ENCODE data around the gene CCDC27. TPM values are rescaled to one million over a fixed set of nuclear protein-coding genes. Genes with fewer than 3 reads are reported as not detected.

Gene CCDC27
- total RNA-seq, 1 experiment from 2014 or later = not detected

DNA sequence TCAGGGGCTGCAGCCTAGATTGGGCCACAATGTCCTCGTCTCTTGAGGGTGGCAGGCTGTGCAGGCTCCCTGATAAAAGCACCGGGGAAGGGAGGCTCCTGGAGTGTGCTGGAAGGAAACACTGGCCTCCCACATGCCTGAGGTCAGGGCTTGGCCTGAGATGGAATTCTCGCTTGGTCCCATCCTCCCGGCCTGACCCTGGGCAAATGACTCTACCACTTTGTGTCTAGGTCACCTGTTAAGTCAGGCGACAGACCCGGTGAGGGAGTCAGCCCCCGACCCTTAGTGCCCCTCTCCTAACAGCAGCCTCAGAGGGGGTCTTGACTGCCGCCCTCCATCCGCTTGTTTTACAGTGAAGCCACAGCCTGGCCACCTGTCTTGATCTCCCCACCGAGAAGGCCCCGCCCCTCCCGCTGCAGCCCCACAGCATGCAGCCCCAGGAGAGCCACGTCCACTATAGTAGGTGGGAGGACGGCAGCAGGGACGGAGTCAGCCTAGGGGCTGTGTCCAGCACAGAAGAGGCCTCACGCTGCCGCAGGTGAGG is 22.8 kb downstream of the CCDC27 start:
- H2AFZ ChIP-seq = no peak overlapping the region
- no peak overlapping the region for H3K4me3 ChIP-seq
- no peak for DNase-seq
- no peaks in the 10 kb centered on the region for H3K9me3 ChIP-seq (ENCODE audit: insufficient read depth, low read depth)
- no peaks in the 10 kb centered on the region for H3K27me3 ChIP-seq (ENCODE audit: insufficient read depth, low read depth)
- TF ChIP-seq EZH2 (IDR thresholded peaks at IDR 0.05; ENCODE audit: low read depth) = no peak
- TF ChIP-seq CTCF (conservative IDR thresholded peaks at IDR 0.05) = no peak
- BruUV-seq (replicated peaks) = no TSS peak
- no peaks in the 10 kb centered on the region; the same call in 1 of the 2 replicates for H3F3A ChIP-seq (ENCODE audit: insufficient read depth, low read depth)
- H3K27ac ChIP-seq = no peak overlapping the region
- peaks cover 3% of the 10 kb centered on the region; the same call in 1 of the 2 replicates for H4K20me1 ChIP-seq (ENCODE audit: insufficient read depth)
- H3K79me2 ChIP-seq (ENCODE audit: low read depth) = no peaks in the 10 kb centered on the region
- intact Hi-C loops (cut with micrococcal nuclease; ENCODE audit: unreplicated experiment) = loop anchor here (10.0 kb wide), 1 partner anchor 1780 kb away; no protein-coding TSS in a partner anchor
- POLR2A ChIA-PET (ENCODE audit: unreplicated experiment) = no interaction called here
- H3K36me3 ChIP-seq (ENCODE audit: low read depth) = 0 out of 2 replicates have a peak, but pooled peaks cover 3% of the 10 kb centered on the region
- no peak overlapping the region for H3K4me2 ChIP-seq
- no peaks in the 10 kb centered on the region for H3K9me2 ChIP-seq (ENCODE audit: insufficient read depth)
- no peaks in the 10 kb centered on the region for H3K4me1 ChIP-seq (replicated peaks; ENCODE audit: insufficient read depth)
- CTCF ChIA-PET = no interaction called here

DNA sequence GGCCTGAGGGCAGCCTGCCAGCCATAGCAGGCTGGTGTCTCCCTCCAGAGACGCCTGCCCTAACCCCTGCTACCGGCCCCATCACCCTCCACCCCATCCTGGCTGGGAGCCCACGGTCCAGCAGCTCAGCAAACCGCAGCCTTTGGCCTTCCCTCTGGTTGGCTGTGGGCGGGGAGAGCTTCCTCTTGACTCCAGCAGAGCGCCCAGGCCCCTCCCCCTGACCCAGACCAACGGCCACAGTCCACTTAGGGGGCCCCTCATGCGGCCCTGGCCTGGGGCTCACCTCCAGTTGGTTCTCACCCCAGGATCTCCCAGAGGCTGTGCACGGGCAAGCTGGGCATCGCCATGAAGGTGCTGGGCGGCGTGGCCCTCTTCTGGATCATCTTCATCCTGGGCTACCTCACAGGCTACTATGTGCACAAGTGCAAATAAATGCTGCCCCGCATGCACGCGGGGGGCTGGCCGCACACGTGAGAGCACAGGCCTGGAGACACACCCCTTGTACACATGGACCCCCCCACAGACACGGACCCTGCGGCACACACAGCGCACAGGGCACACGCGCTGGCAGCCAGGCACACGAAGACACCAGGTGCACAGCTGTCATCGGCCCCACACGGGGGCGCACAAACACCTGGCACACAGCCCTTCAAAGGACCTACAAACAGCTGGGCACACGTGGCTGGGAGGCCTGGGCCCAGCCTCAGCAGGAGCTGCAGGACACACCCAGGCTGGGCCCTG is 23.4 kb downstream of the CCDC27 start:
- ChIA-PET POLR2A (ENCODE audit: unreplicated experiment) (no interaction called here), CTCF (no interaction called here)
- H3K9me2 ChIP-seq (ENCODE audit: insufficient read depth) = no peaks in the 10 kb centered on the region
- H3K36me3 ChIP-seq (ENCODE audit: low read depth) = 0 out of 2 replicates have a peak, but pooled peaks cover 9% of the 10 kb centered on the region
- intact Hi-C loops (cut with micrococcal nuclease; ENCODE audit: unreplicated experiment) = loop anchor here (10.0 kb wide), 1 partner anchor 1779 kb away; no protein-coding TSS in a partner anchor
- BruUV-seq (replicated peaks) = no TSS peak
- TF ChIP-seq EZH2 (IDR thresholded peaks at IDR 0.05; ENCODE audit: low read depth) (no peak), CTCF (conservative IDR thresholded peaks at IDR 0.05) (no peak; the same call in 1 of the 2 replicates)
- H3K27me3 ChIP-seq (ENCODE audit: insufficient read depth, low read depth) = no peaks in the 10 kb centered on the region
- H3K4me1 ChIP-seq (replicated peaks; ENCODE audit: insufficient read depth) = no peaks in the 10 kb centered on the region
- no peak overlapping the region for H3K27ac ChIP-seq
- H3K4me3 ChIP-seq = no peak overlapping the region
- DNase-seq = no peak
- H3K79me2 ChIP-seq (ENCODE audit: low read depth) = no peaks in the 10 kb centered on the region
- H3F3A ChIP-seq (ENCODE audit: insufficient read depth, low read depth) = no peaks in the 10 kb centered on the region; the same call in 1 of the 2 replicates
- no peak overlapping the region for H3K4me2 ChIP-seq
- no peaks in the 10 kb centered on the region for H3K9me3 ChIP-seq (ENCODE audit: insufficient read depth, low read depth)
- H2AFZ ChIP-seq = no peak overlapping the region
- peaks cover 3% of the 10 kb centered on the region; the same call in 1 of the 2 replicates for H4K20me1 ChIP-seq (ENCODE audit: insufficient read depth)

DNA sequence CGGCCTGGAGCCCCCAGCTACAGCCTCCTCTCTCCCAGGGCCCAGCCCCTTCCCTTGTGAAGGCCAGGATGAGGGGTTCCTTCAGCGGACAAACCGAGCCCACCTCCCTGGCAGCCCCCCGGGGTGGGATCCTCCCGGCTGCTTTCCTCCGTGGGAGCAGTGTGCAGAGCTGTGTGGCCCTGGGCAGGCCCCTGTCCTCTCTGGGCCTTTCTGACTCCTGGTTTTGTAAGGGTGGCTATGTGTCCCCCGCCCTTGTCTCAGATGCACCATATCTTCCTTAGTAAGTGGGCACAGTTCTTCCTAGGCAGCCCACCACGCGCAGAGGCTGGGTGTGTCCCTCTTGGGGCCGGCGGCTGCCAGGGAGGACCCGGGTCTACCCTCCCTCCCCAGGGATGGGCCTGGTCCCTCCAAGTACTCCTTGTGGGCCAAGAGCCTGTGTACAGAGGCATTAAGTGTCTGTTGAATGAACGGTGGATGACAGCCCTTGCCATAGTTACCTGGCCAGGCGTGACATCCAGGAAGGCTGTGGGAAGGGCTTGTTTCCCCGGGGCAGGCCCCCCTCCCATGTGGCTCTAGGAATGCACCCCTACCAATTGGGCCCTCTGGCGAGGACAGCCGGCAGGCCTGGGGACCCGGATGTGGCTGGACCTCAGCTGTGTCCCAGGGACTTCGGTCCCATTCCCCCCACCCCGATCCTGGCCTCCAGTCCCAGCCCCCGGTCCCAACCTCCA is 24.1 kb downstream of the CCDC27 start:
- Histone ChIP-seq H3K4me2 (no peak overlapping the region), H3K79me2 (ENCODE audit: low read depth) (no peaks in the 10 kb centered on the region), H3K9me3 (ENCODE audit: insufficient read depth, low read depth) (no peaks in the 10 kb centered on the region), H3K36me3 (ENCODE audit: low read depth) (0 out of 2 replicates have a peak, but pooled peaks cover 10% of the 10 kb centered on the region), H3K27me3 (ENCODE audit: insufficient read depth, low read depth) (no peaks in the 10 kb centered on the region), H3F3A (ENCODE audit: insufficient read depth, low read depth) (no peaks in the 10 kb centered on the region; the same call in 1 of the 2 replicates), H4K20me1 (ENCODE audit: insufficient read depth) (peaks cover 3% of the 10 kb centered on the region; the same call in 1 of the 2 replicates), H3K4me3 (no peak overlapping the region), H3K9me2 (ENCODE audit: insufficient read depth) (no peaks in the 10 kb centered on the region), H3K4me1 (replicated peaks; ENCODE audit: insufficient read depth) (no peaks in the 10 kb centered on the region), H2AFZ (no peak overlapping the region), H3K27ac (no peak overlapping the region)
- no TSS peak for BruUV-seq (replicated peaks)
- DNase-seq = no peak
- CTCF ChIA-PET = no interaction called here
- intact Hi-C loops (cut with micrococcal nuclease; ENCODE audit: unreplicated experiment) = loop anchor here (10.0 kb wide), 1 partner anchor 1778 kb away; no protein-coding TSS in a partner anchor
- POLR2A ChIA-PET (ENCODE audit: unreplicated experiment) = no interaction called here
- TF ChIP-seq EZH2 (IDR thresholded peaks at IDR 0.05; ENCODE audit: low read depth) (no peak), CTCF (conservative IDR thresholded peaks at IDR 0.05) (no peak)

Data from PC-9 (cell line).